H1 (cell line): ENCODE measurements around the gene LRRC9. TPM values are rescaled to one million over a fixed set of nuclear protein-coding genes. Genes with fewer than 3 reads are reported as not detected.

Experiments
- CTCF ChIA-PET: fragments of 300-600 bp; sonication (Branson Sonifier 250); formaldehyde crosslinking; loops from one replicate; lab custom pipeline; 2021; ENCODE audit not compliant: partially characterized antibody; lab: Charles Lee
- POLR2A ChIA-PET: fragments of 300-600 bp; sonication (Branson Sonifier 250); formaldehyde crosslinking; loops from one replicate; lab custom pipeline; 2021; ENCODE audit warnings: inconsistent platforms; ENCODE audit not compliant: partially characterized antibody; lab: Charles Lee
- DNase-seq, 2 experiments: peaks; one replicate each; pipeline versions ENCODE4 v3.0.0 to v3.0.0-alpha.2; 2010 to 2022; ENCODE audit warnings: low spot score in 2 of 2, low read depth in 1 of 2, mixed read lengths in 1 of 2
- FAIRE-seq: peaks from 2 replicates; lab custom pipeline; 2011; peaks lifted over from hg19 to GRCh38; lab: Jason Lieb, UNC
- H2AFZ ChIP-seq: 2 replicates; pipeline ENCODE4 v1.8.1; 2012; ENCODE audit warnings: low read length, inconsistent platforms
- H2AK5ac ChIP-seq: 2 replicates; pipeline ENCODE4 v1.6.1; 2013; ENCODE audit warnings: low read depth, low read length
- H2BK120ac ChIP-seq: replicated peaks from 2 replicates; pipeline ENCODE3; 2013; ENCODE audit warnings: low read depth, low read length, inconsistent platforms
- H2BK12ac ChIP-seq: 2 replicates; pipeline ENCODE4 v1.6.1; 2013; ENCODE audit warnings: low read depth, low read length
- H2BK15ac ChIP-seq: 2 replicates; pipeline ENCODE4 v1.6.1; 2013; ENCODE audit warnings: low read length
- H2BK20ac ChIP-seq: 2 replicates; pipeline ENCODE4 v1.6.1; 2013; ENCODE audit warnings: low read length
- H2BK5ac ChIP-seq: 2 replicates; pipeline ENCODE4 v1.6.1; 2013; ENCODE audit warnings: low read depth, low read length
- H3K14ac ChIP-seq: 2 replicates; pipeline ENCODE4 v1.6.1; 2013; ENCODE audit warnings: inconsistent platforms; ENCODE audit not compliant: insufficient read length
- H3K18ac ChIP-seq: 2 replicates; pipeline ENCODE4 v1.6.1; 2013; ENCODE audit warnings: low read length; ENCODE audit errors: extremely low read depth
- H3K23ac ChIP-seq: 2 replicates; pipeline ENCODE4 v1.6.1; 2013; ENCODE audit warnings: inconsistent platforms; ENCODE audit not compliant: insufficient read length
- H3K23me2 ChIP-seq: 2 replicates; pipeline ENCODE4 v1.6.1; 2013; ENCODE audit warnings: low read depth, low read length
- H3K27ac ChIP-seq: 2 replicates; pipeline ENCODE4 v1.6.1; 2011; ENCODE audit warnings: low read depth, low read length, inconsistent platforms
- H3K27me3 ChIP-seq, 4 experiments: replicated peaks in 1 of 4; 1 replicate in 1 of 4; 2 replicates in 3 of 4; pipeline versions ENCODE4 v1.6.1 to v1.8.1; 2011 to 2013; ENCODE audit warnings: low read length in 3 of 4, mild to moderate bottlenecking in 3 of 4, inconsistent platforms in 2 of 4, mixed read lengths in 2 of 4, moderate library complexity in 1 of 4; ENCODE audit not compliant: control insufficient read depth in 3 of 4, insufficient read depth in 3 of 4; ENCODE audit errors: extremely low read depth in 1 of 4
- H3K36me3 ChIP-seq, 4 experiments: 2 replicates each; pipeline versions ENCODE4 v1.6.1 to v1.8.1; 2011 to 2013; ENCODE audit warnings: mild to moderate bottlenecking in 4 of 4, low read length in 3 of 4, moderate library complexity in 2 of 4, control low read depth in 1 of 4, inconsistent platforms in 1 of 4; ENCODE audit not compliant: insufficient read depth in 4 of 4, control insufficient read depth in 2 of 4
- H3K4ac ChIP-seq: replicated peaks from 2 replicates; pipeline ENCODE3; 2013; ENCODE audit warnings: low read length, low read depth, mixed read lengths, inconsistent platforms; ENCODE audit not compliant: insufficient read length
- H3K4me1 ChIP-seq, 4 experiments: replicated peaks in 1 of 4; 1 replicate in 1 of 4; 2 replicates in 3 of 4; pipeline versions ENCODE4 v1.6.1 to v1.8.1; 2011 to 2013; ENCODE audit warnings: low read length in 3 of 4, inconsistent platforms in 2 of 4, mixed read lengths in 1 of 4; ENCODE audit not compliant: insufficient read depth in 4 of 4, control insufficient read depth in 3 of 4
- H3K4me2 ChIP-seq, 2 experiments: 2 replicates each; pipeline versions ENCODE4 v1.6.1 to v1.8.1; 2011 to 2013; ENCODE audit warnings: low read depth in 2 of 2, low read length in 2 of 2, control low read depth in 1 of 2, inconsistent platforms in 1 of 2, mild to moderate bottlenecking in 1 of 2; ENCODE audit not compliant: insufficient read depth in 1 of 2
- H3K4me3 ChIP-seq, 4 experiments: fragments of 200-600, 300-600 bp in 1 of 4; sonication (generic), shearing (Covaris generic), sonication (Bioruptor Twin) in 1 of 4; 2 replicates each; pipeline versions ENCODE4 v1.5.1 to v1.8.1; 2011 to 2016; ENCODE audit warnings: low read length in 4 of 4, low read depth in 3 of 4, control low read depth in 2 of 4, inconsistent platforms in 2 of 4, mild to moderate bottlenecking in 2 of 4, mixed read lengths in 1 of 4, moderate library complexity in 1 of 4; ENCODE audit not compliant: insufficient read depth in 2 of 4; ENCODE audit errors: extremely low read depth in 1 of 4
- H3K56ac ChIP-seq: replicated peaks from 2 replicates; pipeline ENCODE3; 2013; ENCODE audit warnings: low read depth, mild to moderate bottlenecking, mixed read lengths, low read length, inconsistent platforms; ENCODE audit not compliant: insufficient read length
- H3K79me1 ChIP-seq: 2 replicates; pipeline ENCODE4 v1.6.1; 2013; ENCODE audit warnings: low read depth, low read length, control low read depth
- H3K79me2 ChIP-seq, 2 experiments: 2 replicates each; pipeline versions ENCODE4 v1.6.1 to v1.8.1; 2012 to 2013; ENCODE audit warnings: low read length in 2 of 2, mild to moderate bottlenecking in 2 of 2, inconsistent platforms in 1 of 2; ENCODE audit not compliant: insufficient read depth in 2 of 2, control insufficient read depth in 1 of 2
- H3K9ac ChIP-seq, 4 experiments: replicated peaks in 1 of 4; 1 replicate in 1 of 4; 2 replicates in 3 of 4; pipeline versions ENCODE4 v1.6.1 to v1.8.1; 2011 to 2013; ENCODE audit warnings: low read depth in 3 of 4, low read length in 3 of 4, control low read depth in 2 of 4, mild to moderate bottlenecking in 2 of 4, moderate library complexity in 2 of 4, inconsistent platforms in 1 of 4; ENCODE audit errors: extremely low read depth in 1 of 4
- H3K9me3 ChIP-seq, 2 experiments: 2 replicates each; pipeline versions ENCODE4 v1.6.1 to v1.8.1; 2012 to 2013; ENCODE audit warnings: mild to moderate bottlenecking in 2 of 2, moderate library complexity in 2 of 2, control low read depth in 1 of 2, inconsistent platforms in 1 of 2, low read depth in 1 of 2, low read length in 1 of 2, mixed read lengths in 1 of 2; ENCODE audit not compliant: insufficient read depth in 2 of 2
- H4K20me1 ChIP-seq, 2 experiments: replicated peaks in 1 of 2; 2 replicates each; pipeline versions ENCODE3 to v1.8.1; 2011 to 2013; ENCODE audit warnings: inconsistent platforms in 2 of 2, low read length in 2 of 2, mild to moderate bottlenecking in 1 of 2; ENCODE audit not compliant: insufficient read depth in 2 of 2, control insufficient read depth in 1 of 2
- H4K5ac ChIP-seq: 2 replicates; pipeline ENCODE4 v1.6.1; 2013; ENCODE audit warnings: low read length, low read depth, mixed read lengths, inconsistent platforms; ENCODE audit not compliant: insufficient read length
- H4K8ac ChIP-seq: 2 replicates; pipeline ENCODE4 v1.8.0; 2013; ENCODE audit warnings: mild to moderate bottlenecking, moderate library complexity, low read length, inconsistent platforms; ENCODE audit not compliant: insufficient read depth; ENCODE audit errors: extremely low read depth
- H4K91ac ChIP-seq: replicated peaks from 2 replicates; pipeline ENCODE3; 2013; ENCODE audit warnings: low read length, mixed read lengths, inconsistent platforms; ENCODE audit not compliant: insufficient read length
- BACH1 ChIP-seq: IDR thresholded peaks from 2 replicates; pipeline ENCODE4 v1.6.1; 2012; ENCODE audit warnings: low read length, improper control_type of control experiment
- CHD2 ChIP-seq: IDR thresholded peaks from 2 replicates; pipeline ENCODE4 v1.6.1; 2012; ENCODE audit warnings: low read length, improper control_type of control experiment
- PHF8 ChIP-seq: fragments of 200-600 bp; sonication (generic); conservative IDR thresholded peaks from 2 replicates; pipeline ENCODE4 v1.7.1; 2012; ENCODE audit warnings: low read depth, mild to moderate bottlenecking, inconsistent platforms, low read length, moderate library complexity
- RBBP5 ChIP-seq: IDR thresholded peaks from 2 replicates; pipeline ENCODE4 v1.7.1; 2012; ENCODE audit warnings: low read depth, mild to moderate bottlenecking, inconsistent platforms, low read length, moderate library complexity, borderline replicate concordance
- SIRT6 ChIP-seq: IDR thresholded peaks from one replicate; pipeline ENCODE4 v1.7.1; 2012; ENCODE audit warnings: low read length, inconsistent platforms
- TEAD4 ChIP-seq: IDR thresholded peaks from 2 replicates; pipeline ENCODE4 v1.6.1; 2012; ENCODE audit warnings: low read depth, low read length, inconsistent platforms, mixed read lengths
- WGBS, 2 experiments: shearing (Covaris generic) in 1 of 2; methylation state at CpG; one replicate each; pipeline versions ENCODE4 v1.1.6 to v1.1.7; 2013 to 2015; ENCODE audit warnings: low lambda C conversion rate in 2 of 2, mixed read lengths in 2 of 2, inconsistent platforms in 1 of 2, low coverage in 1 of 2, missing lambda C conversion rate in 1 of 2; ENCODE audit not compliant: insufficient replicate concordance in 2 of 2, insufficient coverage in 1 of 2, insufficient read length in 1 of 2; ENCODE audit errors: extremely low coverage in 1 of 2, missing lambda C conversion rate in 1 of 2; 5-methylcytosine and 5-hydroxymethylcytosine counted together
- polyA plus RNA-seq, 7 experiments: library from polyadenylated mRNA; depleted of rRNA in 3 of 7; stranded (reverse) in 5 of 7; unstranded in 2 of 7; fragments of >200 nt in 5 of 7; fragments of 200-250 nt in 2 of 7; gene quantifications; 1 replicate in 5 of 7; 2 replicates in 1 of 7; 4 replicates in 1 of 7; pipeline versions ENCODE4 v1.2.1 to v1.2.3, GENCODE V29; 2011 to 2013; ENCODE audit warnings: missing spikeins in 2 of 7, mixed read lengths in 2 of 7
- total RNA-seq: library from RNA; stranded (reverse); fragmentation: NEBNext Ultra II Directional; extraction: Animal tissue kit (Norgen Biotek cat#: 25700); gene quantifications from 2 replicates; pipeline ENCODE4 v1.2.1, GENCODE V29; 2021
- TF ChIP-seq, protein P1 (sequence below): IDR thresholded peaks from 2 replicates; pipeline ENCODE4 v1.6.1; 2012; ENCODE audit warnings: inconsistent platforms

The LRRC9 gene
- total and polyA plus RNA-seq, 2 of the 8 experiments (the other 6 are each of a cell fraction or from before 2014, with no cell fraction given) = 0.12 to 0.84 TPM

DNA sequence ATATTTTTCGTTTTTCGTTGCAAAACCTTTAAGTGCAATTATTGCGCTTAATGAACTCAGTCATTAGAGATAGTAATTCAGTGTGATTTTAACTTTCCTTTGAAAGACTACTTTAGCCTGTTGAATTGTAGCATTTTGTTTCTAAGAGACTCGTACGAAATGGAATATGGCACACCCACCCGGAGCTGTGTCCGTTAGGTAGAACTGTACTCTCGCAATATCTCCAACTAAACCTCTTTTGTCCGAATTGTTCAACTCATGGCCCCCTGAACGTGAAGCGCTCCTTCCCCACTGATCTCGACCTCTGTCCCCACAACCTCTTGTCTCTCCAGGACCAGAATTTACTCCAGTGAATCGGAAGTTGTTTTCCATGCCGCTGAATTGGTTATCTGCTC lies 172.6 kb downstream of the LRRC9 start:
- Histone ChIP-seq H2BK120ac (no peak overlapping the region), H2AK5ac (no peak overlapping the region), H4K8ac (no peak overlapping the region), H3K9me3 (no peaks in the 10 kb centered on the region), H2AFZ (peak overlapping the region; percentile 72; the same call in 1 of the 2 replicates), H3K27ac (peak overlapping the region; percentile 97), H3K27me3 (no peaks in the 10 kb centered on the region), H3K4me1 (peaks cover 5 to 10% (median 9%) of the 10 kb centered on the region in 4 experiments), H3K4me2 (peak overlapping the region; percentile 88 to 89), H3K79me1 (peaks cover 5% of the 10 kb centered on the region; the same call in 1 of the 2 replicates), H3K23me2 (peaks cover 7% of the 10 kb centered on the region; the same call in 1 of the 2 replicates), H2BK5ac (peak overlapping the region; percentile 96), H2BK20ac (no peak overlapping the region), H3K79me2 (peaks cover 6 to 51% of the 10 kb centered on the region in 2 experiments; a peak in 3 of 4 replicates), H3K23ac (no peak overlapping the region), H3K4me3 (peak overlapping the region; percentile 91 to 96 (median 94)), H2BK12ac (no peak overlapping the region), H3K9ac (peak overlapping the region; percentile 83 to 97 (median 94)), H3K4ac (no peak overlapping the region), H3K56ac (peak overlapping the region; percentile 78), H4K5ac (peak overlapping the region; percentile 48), H4K20me1 (peaks cover 0 to 3% of the 10 kb centered on the region in 2 experiments), H3K36me3 (peaks cover 0 to 2% (median 0%) of the 10 kb centered on the region in 4 experiments; a peak in 1 of 8 replicates), H2BK15ac (no peak overlapping the region), H3K18ac (no peak overlapping the region; the same call in 1 of the 2 replicates), H3K14ac (no peak overlapping the region), H4K91ac (no peak overlapping the region)
- DNase-seq = no peak
- TF ChIP-seq PHF8 (no peak), TEAD4 (no peak), CHD2 (no peak), RBBP5 (no peak), SIRT6 (no peak), BACH1 (no peak)
- TF ChIP-seq, protein P1, sequence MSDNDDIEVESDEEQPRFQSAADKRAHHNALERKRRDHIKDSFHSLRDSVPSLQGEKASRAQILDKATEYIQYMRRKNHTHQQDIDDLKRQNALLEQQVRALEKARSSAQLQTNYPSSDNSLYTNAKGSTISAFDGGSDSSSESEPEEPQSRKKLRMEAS = no peak
- no peak for FAIRE-seq
- WGBS, 2 experiments = 2% methylated on average over 14 of the region's 14 CpGs; no CpG with 5 or more reads in 1 of the 2 experiments
- ChIA-PET CTCF (interaction anchor here (1.4 to 1.7 kb wide), 3 partner anchors 9 to 128 kb away, joined by 3 to 5 read pairs (median 5); no protein-coding TSS in a partner anchor), POLR2A (interaction anchor here (0.7 to 1.7 kb wide), 7 partner anchors 9 to 156 kb away, joined by 3 to 5 read pairs (median 3); partner anchors contain the start of genes DHRS7 and PPM1A)
